Measurements from ENCODE around the gene PDPR.

GRCh38 chr16:70156207-70156978, 42.3 kb downstream of the PDPR start:
- TF ChIP-seq TAF1 (conservative IDR thresholded peaks at IDR 0.05) (no peak), MAX (IDR thresholded peaks at IDR 0.05) (no peak), RAD21 (IDR thresholded peaks at IDR 0.05) (no peak), HNF4A (conservative IDR thresholded peaks at IDR 0.05) (no peak), RXRA (IDR thresholded peaks at IDR 0.05) (no peak), CTCF (IDR thresholded peaks at IDR 0.05; ENCODE audit: low read depth, low read length, missing input control) (no peak), REST (IDR thresholded peaks at IDR 0.05) (no peak), FOXA2 (IDR thresholded peaks at IDR 0.05) (no peak), JUND (IDR thresholded peaks at IDR 0.05) (no peak), YY1 (IDR thresholded peaks at IDR 0.05) (no peak), FOXA1 (IDR thresholded peaks at IDR 0.05) (no peak)

Data from liver (tissue), 3 donors.